ACHN (cell line): ENCODE data around the gene ZNF138.
"Not testable (repeated sequence)": the region's sequence is repeated elsewhere in the genome, so short reads cannot be mapped to it uniquely, and the experiment has no call there.

ENCODE experiments used
- DNase-seq: peaks from one replicate; pipeline ENCODE4 v3.0.0-alpha.2; 2015
- in situ Hi-C: cut with HindIII; loops from 2 replicates; pipeline ENCODE4 v1.10.0; 2017; ENCODE audit warnings: low sequenced_read_pairs, low pct_ligation_motif_present, low pct_unique_long_range_greater_than_20kb

The ZNF138 gene

GRCh38 chr7:64794171-64794844 is at the start of gene ZNF138:
ZNF138 (plus strand) TSS chr7:64794428; CDS start chr7:64794569, 141 bp downstream.
- in situ Hi-C loops = no loop called here
- peak; percentile 98 for DNase-seq

GRCh38 chr7:64744680-64745079 is 49.5 kb upstream of the ZNF138 start:
- in situ Hi-C loops = no loop called here
- no peak for DNase-seq

GRCh38 chr7:64747802-64748201 is 46.4 kb upstream of the ZNF138 start:
- in situ Hi-C loops = no loop called here
- no peak for DNase-seq

DNA sequence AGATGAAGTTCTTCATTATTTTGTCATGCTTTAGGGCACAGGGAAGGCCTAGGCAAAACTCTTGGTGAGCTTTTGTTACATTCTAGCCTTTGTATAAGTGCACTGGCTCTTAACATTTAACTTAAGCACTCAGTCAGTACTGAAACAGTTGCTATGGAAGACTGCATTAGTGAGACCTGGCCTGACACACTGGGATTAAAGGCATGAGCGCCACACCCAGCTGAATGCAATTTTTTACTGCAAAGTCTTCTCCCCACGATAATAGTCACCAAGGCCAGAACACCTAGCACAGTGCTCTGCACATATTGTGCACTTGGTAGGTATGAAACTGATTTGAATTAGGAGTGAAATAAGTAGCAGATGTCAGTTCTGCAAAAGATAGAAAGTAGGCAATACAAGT is 41.2 kb upstream of the ZNF138 start:
- DNase-seq = no peak
- in situ Hi-C loops = no loop called here

GRCh38 chr7:64755865-64756264 is 38.4 kb upstream of the ZNF138 start:
- no peak for DNase-seq
- in situ Hi-C loops = no loop called here

- in situ Hi-C loops = no loop called here
- no peak for DNase-seq
These were observed 36.1 kb upstream of the ZNF138 start for GRCh38 chr7:64758151-64758550.

GRCh38 chr7:64768824-64769223 is 25.4 kb upstream of the ZNF138 start:
- in situ Hi-C loops = no loop called here
- no peak for DNase-seq

DNA sequence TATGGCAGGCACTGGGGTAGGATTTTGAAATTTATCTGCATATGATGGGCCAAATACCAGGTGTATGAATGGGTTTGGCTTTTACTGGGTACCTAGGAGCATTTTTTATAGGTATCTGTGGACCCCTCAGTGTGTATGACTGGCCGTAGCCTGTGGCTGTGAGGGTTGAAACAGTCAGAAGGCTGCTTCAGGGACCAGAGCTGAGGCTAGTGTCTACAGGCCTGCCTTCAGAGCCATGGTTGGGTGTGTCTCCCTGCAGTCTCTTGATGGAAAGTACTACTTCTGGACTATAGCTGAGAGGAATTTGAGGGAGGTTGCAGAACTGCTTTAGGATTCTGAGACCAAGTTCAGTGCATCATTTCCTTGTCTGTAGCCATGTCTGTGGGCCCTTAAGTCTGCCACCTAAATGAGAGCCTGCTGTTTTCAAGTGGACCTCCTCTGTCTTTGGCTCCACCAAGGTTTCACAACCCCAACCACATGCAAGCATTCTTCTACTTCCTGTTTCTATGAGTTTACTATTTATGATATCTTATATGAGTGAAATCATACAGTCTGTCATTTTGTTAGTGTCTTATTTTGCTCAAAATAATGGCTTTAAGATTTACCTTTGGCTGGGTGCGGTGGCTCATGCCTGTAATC is 19.9 kb upstream of the ZNF138 start:
- in situ Hi-C loops = no loop called here
- no peak for DNase-seq

DNA sequence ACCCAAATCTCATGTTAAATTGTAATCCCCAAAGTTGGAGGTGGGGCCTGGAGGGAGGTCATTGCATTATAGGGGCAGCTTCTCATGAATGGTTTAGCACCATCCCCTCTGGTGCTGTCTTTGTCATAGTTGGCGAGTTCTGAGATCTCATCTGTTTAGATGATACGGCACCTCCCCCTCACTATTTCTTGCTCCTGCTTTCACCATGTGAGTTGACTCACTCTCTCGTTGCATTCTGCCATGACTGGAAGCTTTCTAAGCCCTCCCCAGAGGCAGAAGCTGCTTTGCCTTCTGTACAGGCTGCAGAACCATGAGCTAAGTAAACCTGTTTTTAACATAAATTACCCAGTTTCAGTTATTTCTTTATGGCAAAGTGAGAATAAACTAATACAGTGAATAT is 18.9 kb upstream of the ZNF138 start:
- no peak for DNase-seq
- in situ Hi-C loops = no loop called here

DNA sequence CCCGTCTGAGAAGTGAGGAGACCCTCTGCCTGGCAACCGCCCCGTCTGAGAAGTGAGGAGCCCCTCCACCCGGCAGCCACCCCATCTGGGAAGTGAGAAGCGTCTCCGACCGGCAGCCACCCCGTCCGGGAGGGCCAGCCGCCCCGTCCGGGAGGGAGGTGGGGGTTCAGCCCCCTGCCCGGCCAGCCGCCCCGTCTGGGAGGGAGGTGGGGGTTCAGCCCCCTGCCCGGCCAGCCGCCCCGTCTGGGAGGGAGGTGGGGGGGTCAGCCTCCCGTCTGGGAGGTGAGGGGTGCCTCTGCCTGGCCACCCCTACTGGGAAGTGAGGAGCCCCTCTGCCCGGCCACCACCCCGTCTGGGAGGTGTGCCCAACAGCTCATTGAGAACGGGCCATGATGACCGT is 9.4 kb upstream of the ZNF138 start:
- DNase-seq, in situ Hi-C loops: not testable (repeated sequence)

DNA sequence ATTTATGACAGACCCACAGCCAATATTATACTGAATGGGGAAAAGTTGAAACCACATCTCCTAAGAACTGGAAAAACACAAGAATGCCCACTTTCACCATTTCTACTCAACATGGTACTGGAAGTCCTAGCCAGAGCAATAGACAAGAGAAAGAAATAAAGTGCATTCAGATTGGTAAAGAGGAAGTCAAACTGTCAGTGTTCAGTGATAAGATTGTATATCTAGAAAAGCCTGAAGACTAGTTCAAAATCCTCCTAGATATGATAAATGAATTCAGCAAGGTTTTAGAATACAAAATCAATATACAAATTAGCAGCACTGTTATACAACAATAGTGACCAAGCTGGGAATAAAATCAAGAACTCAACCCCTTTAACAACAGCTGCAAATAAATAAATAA is 6.9 kb upstream of the ZNF138 start:
- no peak for DNase-seq
- in situ Hi-C loops = no loop called here

GRCh38 chr7:64789241-64789640 is 5.0 kb upstream of the ZNF138 start:
- in situ Hi-C loops, DNase-seq: not testable (repeated sequence)

DNA sequence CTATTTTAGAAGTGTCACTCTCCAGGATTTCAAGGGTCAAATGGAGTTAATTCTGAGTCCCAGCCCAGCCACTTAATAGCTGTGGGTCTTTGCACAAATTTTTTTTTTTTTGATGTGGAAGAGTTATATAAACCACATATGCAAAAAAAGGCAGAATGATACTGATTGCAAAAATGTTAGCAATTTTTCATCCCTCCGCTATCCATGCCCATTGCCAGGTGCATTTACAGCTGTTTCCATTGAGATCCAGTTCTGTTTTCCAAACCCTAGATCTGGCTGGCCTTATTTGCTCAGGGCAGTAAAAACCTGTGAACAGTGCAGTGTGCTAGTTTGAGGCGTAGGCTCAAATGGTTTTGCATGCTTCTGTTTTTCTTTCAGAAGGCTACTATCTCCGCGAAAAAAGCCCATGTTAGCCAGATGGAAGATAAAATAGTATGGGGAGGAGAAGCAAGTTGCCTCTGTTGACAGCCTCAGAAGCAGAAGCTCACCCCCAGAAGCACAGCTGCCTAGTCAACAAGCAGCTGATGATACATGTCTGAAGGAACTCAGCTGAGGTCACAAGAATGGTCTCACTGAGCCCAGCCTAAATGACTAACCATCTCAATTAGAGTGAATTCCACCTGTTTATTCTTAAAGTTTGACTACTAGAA is 997 bp upstream of the ZNF138 start:
- in situ Hi-C loops = no loop called here
- DNase-seq = no peak

GRCh38 chr7:64795176-64795575 is 948 bp downstream of the ZNF138 start:
- DNase-seq = no peak
- in situ Hi-C loops = no loop called here

DNA sequence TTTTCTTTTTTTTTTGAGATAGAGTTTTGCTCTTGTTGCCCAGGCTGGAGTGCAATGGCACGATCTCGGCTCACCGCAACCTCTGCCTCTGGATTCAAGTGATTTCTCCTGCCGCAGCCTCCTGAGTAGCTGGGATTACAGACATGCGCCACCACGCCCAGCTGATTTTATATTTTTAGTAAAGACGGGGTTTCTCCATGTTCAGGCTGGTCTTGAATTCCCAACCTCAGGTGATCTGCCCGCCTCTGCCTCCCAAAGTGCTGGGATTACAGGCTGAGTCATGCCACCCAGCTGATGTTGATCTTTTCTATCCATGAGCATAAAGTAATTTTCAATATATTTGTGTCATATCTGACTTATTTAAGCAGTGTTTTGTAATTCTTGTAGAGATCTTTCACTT is 4.9 kb downstream of the ZNF138 start:
- in situ Hi-C loops, DNase-seq: not testable (repeated sequence)

DNA sequence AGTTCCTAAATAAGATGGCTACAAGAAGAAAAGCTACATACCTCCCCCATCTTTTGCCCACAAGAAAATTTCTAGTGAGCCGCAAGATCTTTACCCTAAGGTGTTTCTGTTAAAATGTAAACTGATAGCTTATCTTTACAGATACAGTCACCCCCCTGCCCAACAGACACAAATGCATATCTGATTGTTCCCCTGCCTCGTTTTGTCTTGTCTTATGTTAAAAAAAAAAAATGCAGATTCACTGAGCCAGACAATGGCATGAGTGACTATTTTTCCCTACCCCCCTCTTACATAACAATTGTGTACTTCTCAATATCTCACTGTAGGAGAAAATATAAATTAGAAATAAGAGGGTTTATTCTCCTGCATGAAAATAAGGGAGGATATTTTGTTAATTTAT is 8.5 kb downstream of the ZNF138 start:
- DNase-seq = no peak
- in situ Hi-C loops = no loop called here

DNA sequence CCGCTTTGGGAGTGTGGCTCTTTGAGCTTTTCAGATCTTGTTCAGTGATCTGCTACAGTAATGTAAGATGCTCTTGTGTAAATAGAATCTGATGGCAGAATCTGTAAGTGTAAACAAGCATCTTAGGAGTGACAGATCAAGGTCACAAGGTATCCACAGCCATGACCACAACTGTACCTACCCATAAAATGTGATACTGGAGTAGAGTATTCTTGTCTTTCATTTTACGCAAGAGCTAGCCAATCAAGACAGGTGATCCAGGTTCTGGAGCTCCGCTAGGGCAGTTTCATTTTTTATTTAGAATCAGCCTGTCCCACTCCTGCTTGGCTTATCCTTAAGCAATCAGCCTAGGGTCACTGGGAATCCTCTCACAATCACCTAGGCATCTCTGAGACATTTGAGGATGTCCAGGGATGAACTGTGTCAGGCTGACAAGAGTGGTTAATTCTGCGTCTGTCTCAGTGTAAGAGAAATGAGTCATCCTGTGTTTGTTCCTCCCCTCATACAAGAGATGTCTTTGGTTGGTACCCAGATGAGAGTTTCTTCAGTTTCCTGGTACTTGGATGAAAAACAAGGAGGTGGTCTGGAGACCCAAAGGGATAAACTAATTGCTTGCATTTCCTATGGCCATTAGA is 13.6 kb downstream of the ZNF138 start:
- DNase-seq = no peak
- in situ Hi-C loops = no loop called here

DNA sequence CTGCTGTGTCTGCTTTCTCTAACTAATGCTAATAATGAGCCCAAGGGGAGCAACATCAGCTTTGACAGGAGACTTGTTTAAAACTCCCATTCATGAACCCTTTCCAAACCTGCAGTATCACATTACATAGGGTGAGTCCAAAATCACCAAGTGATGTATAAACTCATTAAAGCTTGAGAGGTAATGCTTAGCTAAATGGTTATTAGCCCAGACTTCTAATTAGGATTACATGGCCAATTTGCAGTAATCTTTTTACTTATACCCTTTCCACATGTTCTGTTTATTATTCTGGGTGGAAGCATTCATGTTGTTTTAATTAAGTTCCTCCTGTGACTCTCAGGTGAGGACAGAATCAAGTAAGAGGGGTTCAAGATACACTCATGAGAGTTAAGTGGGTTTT is 17.5 kb downstream of the ZNF138 start:
- no peak for DNase-seq
- in situ Hi-C loops = no loop called here

DNA sequence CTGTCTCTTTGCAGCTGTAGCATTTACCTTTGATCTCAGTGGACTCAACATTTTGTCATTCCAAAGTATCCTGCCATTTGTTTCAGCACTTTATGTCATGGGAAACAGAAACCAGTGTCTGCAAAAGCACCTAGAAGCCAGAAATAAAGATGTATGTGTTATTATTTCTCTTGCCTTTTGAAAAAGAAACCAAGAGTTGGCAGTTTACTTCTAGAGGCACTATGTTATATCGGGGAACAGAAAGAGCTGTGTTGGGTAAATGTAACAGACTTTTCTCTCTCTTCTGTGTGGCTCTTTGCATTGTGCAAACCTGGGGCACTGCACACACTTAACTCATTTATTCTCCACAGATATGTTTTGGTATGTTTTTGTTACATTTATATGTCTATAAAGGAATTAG is 36.7 kb downstream of the ZNF138 start:
- in situ Hi-C loops = no loop called here
- no peak for DNase-seq
